Progenitor cell of endocrine pancreas (in vitro differentiated cells): Measurements from ENCODE around the gene ZNF493. TPM values are rescaled to one million over a fixed set of nuclear protein-coding genes. Genes with fewer than 3 reads are reported as not detected.

ENCODE experiments used
- DNase-seq: peaks from one replicate; pipeline ENCODE4 v3.0.0; 2021; ENCODE audit warnings: low spot score; ENCODE audit not compliant: unreplicated experiment
- H3K27ac Mint-ChIP-seq: 2 replicates; pipeline ENCODE4 v1.8.0; 2021; ENCODE audit warnings: mild to moderate bottlenecking, moderate library complexity, mixed read lengths
- H3K27me3 Mint-ChIP-seq: 2 replicates; pipeline ENCODE4 v1.8.0; 2021; ENCODE audit warnings: mixed read lengths
- H3K36me3 Mint-ChIP-seq: 2 replicates; pipeline ENCODE4 v1.8.0; 2022; ENCODE audit warnings: mixed read lengths; ENCODE audit not compliant: insufficient read depth
- H3K4me1 Mint-ChIP-seq: 2 replicates; pipeline ENCODE4 v1.8.0; 2021; ENCODE audit warnings: low read depth, mixed read lengths
- H3K4me3 Mint-ChIP-seq: 2 replicates; pipeline ENCODE4 v1.8.0; 2021; ENCODE audit warnings: low read depth, mild to moderate bottlenecking, moderate library complexity, mixed read lengths
- H3K9me3 Mint-ChIP-seq: 2 replicates; pipeline ENCODE4 v1.8.0; 2021; ENCODE audit warnings: low read depth, mixed read lengths
- CTCF ChIP-seq: fragments of 200-600 bp; sonication (generic); IDR thresholded peaks from one replicate; pipeline ENCODE4 v1.5.0; 2021; ENCODE audit warnings: antibody characterized with exemption, mild to moderate bottlenecking; ENCODE audit not compliant: unreplicated experiment
- total RNA-seq: library from RNA; stranded (reverse); gene quantifications from 2 replicates; pipeline ENCODE4 v1.2.1, GENCODE V29; 2021

Gene ZNF493
- total RNA-seq, 1 donor from 2014 or later, result 50.8 TPM

DNA sequence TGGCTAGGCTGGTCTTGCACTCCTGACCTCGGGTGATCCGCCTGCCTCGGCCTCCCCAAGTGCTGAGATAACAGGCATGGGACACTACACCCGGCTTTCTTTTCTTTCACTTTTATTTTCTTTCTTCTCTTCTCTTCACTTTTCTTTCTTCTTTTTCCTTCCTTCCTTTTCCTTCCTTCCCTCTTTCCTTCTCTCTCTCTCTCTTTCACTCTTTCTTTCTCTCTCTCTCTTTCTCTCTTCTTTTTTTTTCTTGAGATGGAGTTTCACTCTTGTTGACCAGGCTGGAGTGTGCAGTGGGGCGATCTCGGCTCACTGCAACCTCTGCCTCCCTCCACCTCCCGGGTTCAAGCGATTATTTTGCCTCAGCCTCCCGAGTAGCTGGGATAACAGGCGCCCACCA is 812 bp upstream of the ZNF493 start:
- peaks cover 17% of the 10 kb centered on the region for H3K36me3 Mint-ChIP-seq
- H3K4me1 Mint-ChIP-seq, result peaks cover 15% of the 10 kb centered on the region
- no peak for TF ChIP-seq CTCF
- DNase-seq, result no peak
- H3K27ac Mint-ChIP-seq, result peak overlapping the region; percentile 37
- peaks cover 12% of the 10 kb centered on the region for H3K9me3 Mint-ChIP-seq
- no peak overlapping the region for H3K4me3 Mint-ChIP-seq
- no peaks in the 10 kb centered on the region for H3K27me3 Mint-ChIP-seq

DNA sequence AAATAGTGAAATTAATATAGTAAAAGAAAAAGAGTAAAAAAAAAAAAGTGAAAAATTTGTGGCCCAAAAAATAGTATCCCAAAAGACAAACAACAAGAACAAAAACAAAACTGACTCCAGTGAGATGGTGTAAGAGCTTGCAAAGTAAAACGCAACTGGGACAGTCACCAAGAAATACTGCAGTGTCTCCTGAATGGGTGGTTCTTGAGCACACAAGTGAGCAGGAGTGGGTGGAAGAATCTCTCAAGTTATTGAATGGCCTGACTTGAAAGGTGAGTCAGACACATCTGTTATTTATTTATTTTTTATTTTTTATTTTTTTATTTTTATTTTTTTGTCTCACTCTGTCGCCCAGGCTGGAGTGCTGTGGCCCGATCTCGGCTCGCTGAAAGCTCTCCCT is 1.9 kb downstream of the ZNF493 start:
- Mint-ChIP-seq H3K9me3 (no peaks in the 10 kb centered on the region), H3K36me3 (peaks cover 35% of the 10 kb centered on the region), H3K4me3 (peak overlapping the region; percentile 100), H3K27ac (no peak overlapping the region), H3K27me3 (no peaks in the 10 kb centered on the region), H3K4me1 (peaks cover 15% of the 10 kb centered on the region)
- TF ChIP-seq CTCF, result no peak
- DNase-seq, result no peak

DNA sequence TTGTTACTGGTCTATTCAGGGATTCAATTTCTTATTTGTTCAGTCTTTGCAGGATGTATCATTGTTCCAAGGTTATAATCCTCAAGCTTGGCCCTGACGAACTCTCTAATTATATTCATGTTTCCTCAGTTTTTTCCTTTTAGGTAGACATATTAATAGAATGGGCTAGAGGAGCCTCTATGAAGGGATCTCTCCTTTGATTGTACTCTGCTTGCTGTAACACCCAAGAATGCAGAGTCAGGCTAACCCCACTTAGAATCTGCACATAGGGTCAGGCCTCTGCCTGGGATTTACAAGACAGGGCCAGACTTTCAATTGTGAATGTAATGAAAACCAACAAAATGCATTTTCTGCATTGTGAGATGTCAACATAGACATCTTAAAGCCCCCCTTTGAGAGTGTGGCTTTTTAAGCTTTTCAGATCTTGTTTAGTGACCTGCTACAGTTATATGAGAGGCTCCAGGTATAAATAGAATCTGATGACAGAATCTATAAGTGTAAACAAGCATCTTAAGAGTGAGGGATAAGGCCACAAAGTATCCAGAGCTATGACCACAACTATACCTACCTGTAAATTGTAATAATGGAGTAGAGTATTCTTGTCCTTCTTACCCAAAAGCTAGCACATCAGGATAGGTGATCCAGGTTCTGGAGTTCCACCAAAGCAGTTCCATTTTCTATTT is 5.5 kb downstream of the ZNF493 start:
- no peak overlapping the region for H3K4me3 Mint-ChIP-seq
- DNase-seq, result no peak
- no peak overlapping the region for H3K27ac Mint-ChIP-seq
- peaks cover 13% of the 10 kb centered on the region for H3K4me1 Mint-ChIP-seq
- no peaks in the 10 kb centered on the region for H3K27me3 Mint-ChIP-seq
- H3K36me3 Mint-ChIP-seq, result peaks cover 56% of the 10 kb centered on the region
- H3K9me3 Mint-ChIP-seq, result peaks cover 3% of the 10 kb centered on the region
- no peak for TF ChIP-seq CTCF

- Mint-ChIP-seq H3K36me3 (peaks cover 83% of the 10 kb centered on the region), H3K4me3 (no peak overlapping the region), H3K27ac (no peak overlapping the region), H3K27me3 (no peaks in the 10 kb centered on the region), H3K4me1 (no peaks in the 10 kb centered on the region), H3K9me3 (peaks cover 34% of the 10 kb centered on the region)
- no peak for DNase-seq
- TF ChIP-seq CTCF, result no peak
Observed at GRCh38 chr19:21410166-21410565, 13.2 kb downstream of the ZNF493 start.

- no peak for DNase-seq
- peaks cover 78% of the 10 kb centered on the region for H3K36me3 Mint-ChIP-seq
- no peaks in the 10 kb centered on the region for H3K27me3 Mint-ChIP-seq
- H3K4me3 Mint-ChIP-seq, result no peak overlapping the region
- no peaks in the 10 kb centered on the region for H3K4me1 Mint-ChIP-seq
- peaks cover 66% of the 10 kb centered on the region for H3K9me3 Mint-ChIP-seq
- no peak for TF ChIP-seq CTCF
- H3K27ac Mint-ChIP-seq, result no peak overlapping the region
Observed at GRCh38 chr19:21422244-21422643, 25.3 kb downstream of the ZNF493 start.
